Gastrocnemius medialis (tissue), 4 donors: Measurements from ENCODE around the gene RIPOR3.

Experiments used
- POLR2A ChIP-seq, 2 donors: fragments of 450-650 bp; IDR thresholded peaks; one replicate each; pipeline ENCODE4 v1.6.1; 2017; ENCODE audit warnings: antibody characterized with exemption in 2 of 2, mild to moderate bottlenecking in 2 of 2, moderate library complexity in 2 of 2
- TF ChIP-seq, protein P1 (sequence below), 5 experiments: fragments of 450-650 bp in 3 of 5; fragments of 200-600 bp in 2 of 5; sonication (generic) in 2 of 5; IDR thresholded peaks in 4 of 5; conservative IDR thresholded peaks in 1 of 5; 1 replicate in 4 of 5; 2 replicates in 1 of 5; pipeline ENCODE4 v1.5.1; 2016 to 2019; ENCODE audit warnings: antibody characterized with exemption in 5 of 5, mild to moderate bottlenecking in 3 of 5, moderate library complexity in 3 of 5

DNA sequence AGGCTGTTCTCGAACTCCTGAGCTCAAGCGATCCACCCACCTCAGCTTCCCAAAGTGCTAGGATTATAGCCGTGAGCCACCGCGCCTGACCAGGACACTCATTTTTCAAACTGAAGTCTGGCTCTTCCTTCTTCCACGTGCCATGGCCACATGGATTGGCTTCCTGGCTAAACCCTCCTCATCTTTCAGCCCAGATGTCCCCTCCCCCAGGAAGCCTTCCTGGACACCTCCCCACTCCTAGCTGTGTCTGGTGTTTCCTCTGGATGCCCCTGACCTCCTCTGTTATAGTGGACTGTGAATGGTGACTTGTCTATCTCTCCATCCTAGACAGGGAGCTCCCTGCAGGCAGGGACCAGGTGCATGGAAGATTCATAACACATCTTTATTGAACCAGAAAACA, 57.2 kb downstream of the RIPOR3 start:
- TF ChIP-seq, protein P1, sequence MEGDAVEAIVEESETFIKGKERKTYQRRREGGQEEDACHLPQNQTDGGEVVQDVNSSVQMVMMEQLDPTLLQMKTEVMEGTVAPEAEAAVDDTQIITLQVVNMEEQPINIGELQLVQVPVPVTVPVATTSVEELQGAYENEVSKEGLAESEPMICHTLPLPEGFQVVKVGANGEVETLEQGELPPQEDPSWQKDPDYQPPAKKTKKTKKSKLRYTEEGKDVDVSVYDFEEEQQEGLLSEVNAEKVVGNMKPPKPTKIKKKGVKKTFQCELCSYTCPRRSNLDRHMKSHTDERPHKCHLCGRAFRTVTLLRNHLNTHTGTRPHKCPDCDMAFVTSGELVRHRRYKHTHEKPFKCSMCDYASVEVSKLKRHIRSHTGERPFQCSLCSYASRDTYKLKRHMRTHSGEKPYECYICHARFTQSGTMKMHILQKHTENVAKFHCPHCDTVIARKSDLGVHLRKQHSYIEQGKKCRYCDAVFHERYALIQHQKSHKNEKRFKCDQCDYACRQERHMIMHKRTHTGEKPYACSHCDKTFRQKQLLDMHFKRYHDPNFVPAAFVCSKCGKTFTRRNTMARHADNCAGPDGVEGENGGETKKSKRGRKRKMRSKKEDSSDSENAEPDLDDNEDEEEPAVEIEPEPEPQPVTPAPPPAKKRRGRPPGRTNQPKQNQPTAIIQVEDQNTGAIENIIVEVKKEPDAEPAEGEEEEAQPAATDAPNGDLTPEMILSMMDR (IDR thresholded peaks at IDR 0.05 in 4 of 5, conservative IDR thresholded peaks at IDR 0.05 in 1 of 5) = no peak
- no peak for TF ChIP-seq POLR2A (IDR thresholded peaks at IDR 0.05)
